Stimulated activated CD4-positive, alpha-beta T cell treated with anti-CD3 and anti-CD28 coated beads, Interleukin-12 subunit alpha, Interleukin-12 subunit beta, amount 100 ng/mL, for 48 hours (primary cell): ENCODE measurements around the gene FAM228A.

ENCODE experiments used
- DNase-seq, 3 donors: peaks; one replicate each; pipeline ENCODE4 v3.0.0-alpha.2; 2020; ENCODE audit warnings: low read depth in 2 of 3, low spot score in 1 of 3

Gene FAM228A

GRCh38 chr2:24222946-24223345 lies 48.1 kb downstream of the FAM228A start:
- DNase-seq, result no peak

GRCh38 chr2:24225499-24226242 lies 50.8 kb downstream of the FAM228A start:
- DNase-seq, result no peak

- DNase-seq, result no peak
Observed at GRCh38 chr2:24228470-24228869, 53.6 kb downstream of the FAM228A start.

GRCh38 chr2:24231461-24231881 lies 56.6 kb downstream of the FAM228A start:
- DNase-seq, result no peak

- DNase-seq, result no peak
Observed at GRCh38 chr2:24233321-24233720, 58.5 kb downstream of the FAM228A start.

GRCh38 chr2:24237313-24237712 lies 62.5 kb downstream of the FAM228A start:
- DNase-seq, result no peak

- DNase-seq, result no peak
Observed at GRCh38 chr2:24238158-24238557, 63.3 kb downstream of the FAM228A start.

GRCh38 chr2:24239553-24239952 lies 64.7 kb downstream of the FAM228A start:
- no peak for DNase-seq
